Activated CD4-positive, alpha-beta T cell treated with anti-CD3 and anti-CD28 coated beads, Interleukin-2, amount 10 ng/mL, durations not matched to agents 7 days and 5 days (primary cell): Measurements from ENCODE around the gene HMCES. TPM values are rescaled to one million over a fixed set of nuclear protein-coding genes. Genes with fewer than 3 reads are reported as not detected.
A peak's percentile ranks its signal among the peaks of the same experiment; 100 is the strongest.

ENCODE experiments used
- CTCF ChIA-PET: fragments of 350-600 bp; sonication (Branson Sonifier 250); formaldehyde crosslinking; loops from one replicate; lab custom pipeline; 2021; ENCODE audit warnings: antibody characterized with exemption; lab: Charles Lee
- POLR2A ChIA-PET: fragments of 350-600 bp; sonication (Branson Sonifier 250); formaldehyde crosslinking; loops from one replicate; lab custom pipeline; 2021; ENCODE audit warnings: antibody characterized with exemption; lab: Charles Lee
- DNase-seq: peaks from one replicate; pipeline ENCODE4 v3.0.0-alpha.2; 2020
- H3K27ac Mint-ChIP-seq: one replicate; pipeline ENCODE4 v1.8.0; 2021; ENCODE audit warnings: mild to moderate bottlenecking, moderate library complexity, mixed read lengths
- H3K27me3 Mint-ChIP-seq: one replicate; pipeline ENCODE4 v1.8.0; 2021; ENCODE audit warnings: mixed read lengths
- H3K36me3 Mint-ChIP-seq: one replicate; pipeline ENCODE4 v1.8.0; 2021; ENCODE audit warnings: low read depth, mixed read lengths
- H3K4me1 Mint-ChIP-seq: one replicate; pipeline ENCODE4 v1.8.0; 2021; ENCODE audit warnings: mixed read lengths
- H3K4me3 Mint-ChIP-seq: one replicate; pipeline ENCODE4 v1.8.0; 2021; ENCODE audit warnings: mild to moderate bottlenecking, moderate library complexity, mixed read lengths
- H3K9me3 Mint-ChIP-seq: one replicate; pipeline ENCODE4 v1.8.0; 2021; ENCODE audit warnings: mixed read lengths
- total RNA-seq, 2 experiments: library from RNA; stranded (reverse); gene quantifications; one replicate each; pipeline ENCODE4 v1.2.3, GENCODE V29; 2021

HMCES gene
- total RNA-seq, 2 experiments from 2014 or later: 45.5 to 51.2 TPM

DNA sequence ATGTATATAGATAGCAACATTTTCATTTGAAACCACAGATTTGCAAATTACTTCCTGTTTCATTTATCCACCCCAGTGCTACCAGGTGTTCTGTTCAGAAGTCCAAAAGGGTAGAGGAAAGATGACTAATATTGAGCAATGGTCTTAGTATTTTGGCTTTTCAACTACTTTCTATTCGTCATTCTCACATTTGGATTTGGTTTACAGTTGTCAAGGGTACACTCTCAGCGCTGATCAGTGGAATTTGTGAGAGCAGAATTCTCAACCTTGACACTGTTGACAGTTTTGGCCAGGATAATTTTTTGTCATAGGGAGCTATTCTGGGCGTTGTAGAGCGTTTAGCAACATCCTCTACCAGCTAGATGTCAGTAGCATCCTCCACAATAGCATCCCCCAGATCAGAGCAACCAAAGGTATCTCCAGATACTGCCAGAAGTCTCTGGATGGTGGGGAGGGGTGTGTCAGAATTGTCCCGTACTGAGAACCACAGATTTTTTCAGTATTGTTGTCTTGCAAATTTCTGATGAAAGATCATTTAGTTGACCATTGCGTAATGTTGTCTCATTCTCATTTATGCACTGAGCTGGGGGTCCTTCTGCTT lies 4.2 kb downstream of the HMCES start:
- DNase-seq: peak; percentile 13
- ChIA-PET CTCF (interaction anchor here (0.6 to 1.4 kb wide), 5 partner anchors 19 to 635 kb away, joined by 3 to 4 read pairs (median 3); a partner anchor contains a TSS), POLR2A (no interaction called here)
- Mint-ChIP-seq H3K36me3 (peaks cover 32% of the 10 kb centered on the region), H3K4me1 (peaks cover 41% of the 10 kb centered on the region), H3K9me3 (no peaks in the 10 kb centered on the region), H3K27ac (peak overlapping the region; percentile 74), H3K4me3 (no peak overlapping the region), H3K27me3 (no peaks in the 10 kb centered on the region)

DNA sequence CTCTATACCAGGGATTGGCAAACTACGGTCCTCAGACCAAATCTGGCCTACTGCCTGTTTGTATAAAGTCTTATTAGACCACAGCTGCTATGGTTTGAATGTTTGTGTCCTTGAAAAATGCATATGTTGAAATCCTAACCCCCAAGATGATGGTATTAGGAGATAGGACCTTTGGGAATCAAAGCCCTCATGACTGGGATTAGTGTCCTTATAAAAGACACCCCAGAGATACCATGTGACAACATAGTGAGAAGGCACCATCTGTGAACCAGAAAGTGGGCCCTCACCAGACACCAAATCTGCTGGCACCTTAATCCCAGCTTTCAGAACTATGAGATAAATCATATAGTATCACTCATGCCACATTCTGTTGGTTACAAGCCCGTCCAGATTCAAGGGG lies 7.4 kb downstream of the HMCES start:
- H3K4me1 Mint-ChIP-seq: peaks cover 22% of the 10 kb centered on the region
- H3K36me3 Mint-ChIP-seq: peaks cover 29% of the 10 kb centered on the region
- no peak overlapping the region for H3K4me3 Mint-ChIP-seq
- CTCF ChIA-PET: no interaction called here
- H3K27me3 Mint-ChIP-seq: no peaks in the 10 kb centered on the region
- H3K9me3 Mint-ChIP-seq: no peaks in the 10 kb centered on the region
- POLR2A ChIA-PET: no interaction called here
- no peak overlapping the region for H3K27ac Mint-ChIP-seq
- DNase-seq: no peak

DNA sequence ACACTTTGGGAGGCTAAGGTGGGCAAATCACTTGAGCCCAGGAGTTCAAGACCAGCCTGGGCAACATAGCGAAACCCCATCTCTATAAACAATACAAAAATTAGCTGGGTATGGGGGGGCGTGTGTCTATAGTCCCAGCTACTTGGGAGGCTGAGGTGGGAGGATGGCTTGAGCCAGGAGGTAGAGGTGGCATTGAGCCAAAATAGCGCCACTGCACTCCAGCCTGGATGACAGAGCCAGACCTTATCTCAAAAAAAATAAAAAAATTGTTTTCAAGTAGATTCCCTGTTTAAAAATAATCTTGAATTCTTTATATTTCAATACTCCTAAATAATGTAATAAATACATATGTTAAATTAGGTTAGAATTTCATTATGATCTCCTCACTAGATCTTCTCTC lies 9.8 kb downstream of the HMCES start:
- no peak for DNase-seq
- no peaks in the 10 kb centered on the region for H3K27me3 Mint-ChIP-seq
- H3K4me1 Mint-ChIP-seq: peaks cover 10% of the 10 kb centered on the region
- POLR2A ChIA-PET: no interaction called here
- CTCF ChIA-PET: interaction anchor here (0.6 to 1.4 kb wide), 3 partner anchors 9 to 55 kb away, joined by 3 to 4 read pairs (median 3); a partner anchor contains a TSS
- no peaks in the 10 kb centered on the region for H3K9me3 Mint-ChIP-seq
- no peak overlapping the region for H3K4me3 Mint-ChIP-seq
- no peak overlapping the region for H3K27ac Mint-ChIP-seq
- peaks cover 32% of the 10 kb centered on the region for H3K36me3 Mint-ChIP-seq

DNA sequence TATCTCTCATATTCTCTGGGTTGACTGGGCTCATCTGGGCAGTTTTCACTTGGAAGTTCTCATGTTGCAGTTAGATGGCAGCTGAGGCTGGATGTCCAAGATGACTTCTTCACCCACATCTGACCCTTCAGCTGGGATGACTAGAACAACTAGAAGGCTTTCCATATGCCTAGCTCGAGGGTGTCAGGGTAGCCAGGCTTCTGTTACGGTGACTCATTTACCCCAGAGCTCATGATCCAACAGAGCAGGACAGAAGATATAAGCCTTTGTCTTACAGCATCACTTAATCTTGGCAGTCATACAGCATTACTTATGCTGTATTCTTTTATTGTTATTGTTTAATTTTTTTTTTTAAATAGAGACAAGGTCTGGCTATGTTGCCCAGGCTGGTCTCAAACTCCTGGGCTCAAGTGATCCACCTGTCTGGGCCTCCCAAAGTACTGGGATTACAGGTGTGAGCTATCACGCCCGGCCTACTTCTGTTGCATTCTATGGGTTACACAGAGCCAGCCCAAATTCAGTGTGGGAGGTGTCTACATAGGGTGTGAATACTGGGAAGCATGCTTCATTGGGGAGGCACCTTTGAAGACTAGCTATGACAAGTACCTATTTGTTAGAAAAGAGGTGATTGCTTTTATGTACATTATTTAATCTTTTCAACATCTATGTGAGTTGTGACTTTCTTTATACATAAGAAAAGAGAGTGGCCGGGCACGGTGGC lies 10.7 kb downstream of the HMCES start:
- Mint-ChIP-seq H3K27ac (no peak overlapping the region), H3K36me3 (peaks cover 33% of the 10 kb centered on the region), H3K4me3 (no peak overlapping the region), H3K4me1 (peaks cover 5% of the 10 kb centered on the region), H3K9me3 (no peaks in the 10 kb centered on the region), H3K27me3 (no peaks in the 10 kb centered on the region)
- DNase-seq: no peak
- CTCF ChIA-PET: interaction anchor here (1.1 to 1.4 kb wide), 2 partner anchors 10 to 27 kb away, joined by 3 to 4 read pairs; a partner anchor contains a TSS
- POLR2A ChIA-PET: no interaction called here

DNA sequence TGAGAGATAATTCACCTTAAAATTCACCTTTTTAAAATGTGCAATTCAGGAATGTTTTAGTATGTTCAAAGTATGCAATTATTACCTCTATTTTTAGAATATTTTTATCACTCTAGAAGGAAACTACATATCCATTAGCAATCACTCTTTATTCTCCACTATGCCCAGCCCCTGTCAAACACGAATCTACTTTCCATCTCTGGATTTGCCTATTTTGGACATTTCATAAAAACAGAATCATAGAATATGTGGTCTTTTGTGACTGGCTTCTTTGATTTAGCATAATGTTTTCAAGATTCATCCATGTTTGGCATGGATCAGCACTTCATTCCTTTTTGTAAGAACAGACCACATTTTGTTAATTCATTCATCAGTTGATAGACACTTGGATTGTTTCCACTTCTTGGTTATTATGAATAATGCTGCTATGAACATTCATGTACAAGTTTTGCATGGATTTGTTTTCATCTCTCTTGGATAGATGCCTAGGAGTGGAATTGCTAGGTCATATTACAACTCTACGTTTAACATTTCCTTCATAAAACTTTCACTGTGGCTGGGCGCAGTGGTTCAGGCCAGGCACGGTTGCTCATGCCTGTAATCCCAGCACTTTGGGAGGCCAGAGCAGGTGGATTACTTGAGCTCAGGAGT lies 12.7 kb downstream of the HMCES start:
- ChIA-PET CTCF (interaction anchor here (1.5 kb wide), 1 partner anchor 25 kb away, joined by 4 read pairs; a partner anchor contains a TSS), POLR2A (interaction anchor here (0.6 kb wide), 1 partner anchor 67 kb away, joined by 5 read pairs; no protein-coding TSS in a partner anchor)
- no peak for DNase-seq
- H3K27ac Mint-ChIP-seq: no peak overlapping the region
- no peak overlapping the region for H3K4me3 Mint-ChIP-seq
- H3K36me3 Mint-ChIP-seq: peaks cover 35% of the 10 kb centered on the region
- H3K9me3 Mint-ChIP-seq: no peaks in the 10 kb centered on the region
- H3K27me3 Mint-ChIP-seq: no peaks in the 10 kb centered on the region
- peaks cover 5% of the 10 kb centered on the region for H3K4me1 Mint-ChIP-seq

DNA sequence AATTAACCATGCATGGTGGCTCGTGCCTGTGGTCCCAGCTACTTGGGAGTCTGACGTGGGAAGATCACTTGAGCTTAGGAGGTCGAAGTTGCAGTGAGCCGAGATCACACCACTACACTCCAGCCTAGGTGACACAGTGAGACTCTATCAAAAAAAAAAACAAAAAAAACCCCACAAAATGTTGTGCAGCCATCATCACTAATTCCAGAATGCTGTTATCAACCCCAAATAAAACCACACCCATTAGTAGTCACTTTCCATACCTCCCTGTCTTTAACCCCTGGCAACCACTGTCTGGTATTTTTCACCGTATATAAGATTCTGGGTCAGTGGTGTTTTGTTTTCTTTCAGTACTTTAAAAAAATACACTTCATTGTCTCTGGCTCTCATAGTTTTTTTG lies 16.6 kb downstream of the HMCES start:
- H3K27me3 Mint-ChIP-seq: no peaks in the 10 kb centered on the region
- H3K27ac Mint-ChIP-seq: no peak overlapping the region
- no peak for DNase-seq
- no peaks in the 10 kb centered on the region for H3K9me3 Mint-ChIP-seq
- H3K36me3 Mint-ChIP-seq: peaks cover 44% of the 10 kb centered on the region
- CTCF ChIA-PET: interaction anchor here (0.7 to 1.2 kb wide), 4 partner anchors 19 to 615 kb away, joined by 3 to 4 read pairs (median 3); no protein-coding TSS in a partner anchor
- peaks cover 5% of the 10 kb centered on the region for H3K4me1 Mint-ChIP-seq
- H3K4me3 Mint-ChIP-seq: no peak overlapping the region
- POLR2A ChIA-PET: no interaction called here

DNA sequence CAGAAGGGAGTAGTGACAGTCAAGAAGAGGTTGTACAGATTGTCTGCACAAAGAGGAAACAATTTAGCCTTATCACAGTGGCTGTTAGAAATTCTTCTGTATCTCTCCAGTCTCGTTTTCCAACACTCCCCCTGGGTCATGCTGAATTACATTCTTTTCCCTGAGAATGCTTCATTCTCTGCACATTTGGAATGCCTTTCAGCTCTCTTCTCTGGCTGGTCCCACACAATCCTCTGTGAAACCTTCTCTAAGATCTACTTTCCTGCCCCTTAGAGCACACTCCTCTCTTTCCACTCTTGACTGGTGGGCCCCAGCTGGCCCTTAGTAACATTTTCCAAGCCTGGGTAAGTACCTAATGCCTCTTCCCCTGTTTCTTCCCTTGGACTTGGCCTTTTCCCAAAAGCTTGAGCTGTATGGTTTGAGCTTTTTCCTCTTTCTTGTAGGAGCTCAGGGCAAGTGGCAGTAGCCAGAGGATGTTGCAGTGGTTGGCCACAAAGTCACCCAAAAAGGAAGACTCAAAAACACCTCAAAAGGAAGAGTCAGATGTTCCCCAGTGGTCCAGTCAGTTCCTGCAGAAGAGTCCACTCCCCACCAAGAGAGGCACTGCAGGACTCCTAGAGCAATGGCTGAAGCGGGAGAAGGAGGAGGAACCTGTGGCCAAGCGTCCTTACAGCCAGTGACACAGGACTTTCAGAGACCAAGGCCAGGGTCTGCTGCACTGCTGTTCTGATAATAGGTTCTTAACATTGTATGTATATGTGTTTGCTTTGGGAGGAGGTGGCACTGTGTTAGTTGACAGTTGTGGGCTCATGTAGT lies 25.7 kb downstream of the HMCES start:
- CTCF ChIA-PET: interaction anchor here (0.9 to 1.3 kb wide), 3 partner anchors 8 to 21 kb away, joined by 3 read pairs; a partner anchor contains a TSS
- POLR2A ChIA-PET: no interaction called here
- Mint-ChIP-seq H3K27me3 (no peaks in the 10 kb centered on the region), H3K27ac (peak overlapping the region; percentile 3), H3K4me1 (peaks cover 35% of the 10 kb centered on the region), H3K9me3 (no peaks in the 10 kb centered on the region), H3K36me3 (peaks cover 54% of the 10 kb centered on the region), H3K4me3 (no peak overlapping the region)
- DNase-seq: no peak

DNA sequence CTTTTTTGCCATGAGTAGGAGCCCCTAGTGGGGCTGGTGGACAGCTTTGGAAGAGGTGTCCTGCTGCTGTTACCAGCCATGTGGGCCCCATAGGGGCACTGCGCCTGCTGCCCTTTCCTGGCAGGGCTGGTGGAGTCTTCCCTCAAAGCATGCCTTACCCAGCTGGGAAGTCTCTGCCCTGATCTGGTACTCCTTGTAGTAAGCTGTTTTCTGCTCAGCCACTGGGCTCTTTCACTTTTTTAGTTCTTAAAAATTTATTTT lies 26.2 kb downstream of the HMCES start:
- POLR2A ChIA-PET: no interaction called here
- Mint-ChIP-seq H3K27me3 (no peaks in the 10 kb centered on the region), H3K27ac (no peak overlapping the region), H3K36me3 (peaks cover 50% of the 10 kb centered on the region), H3K9me3 (no peaks in the 10 kb centered on the region), H3K4me3 (no peak overlapping the region), H3K4me1 (peaks cover 35% of the 10 kb centered on the region)
- DNase-seq: no peak
- CTCF ChIA-PET: interaction anchor here (1.2 to 1.3 kb wide), 3 partner anchors 9 to 22 kb away, joined by 3 to 6 read pairs (median 3); a partner anchor contains a TSS

DNA sequence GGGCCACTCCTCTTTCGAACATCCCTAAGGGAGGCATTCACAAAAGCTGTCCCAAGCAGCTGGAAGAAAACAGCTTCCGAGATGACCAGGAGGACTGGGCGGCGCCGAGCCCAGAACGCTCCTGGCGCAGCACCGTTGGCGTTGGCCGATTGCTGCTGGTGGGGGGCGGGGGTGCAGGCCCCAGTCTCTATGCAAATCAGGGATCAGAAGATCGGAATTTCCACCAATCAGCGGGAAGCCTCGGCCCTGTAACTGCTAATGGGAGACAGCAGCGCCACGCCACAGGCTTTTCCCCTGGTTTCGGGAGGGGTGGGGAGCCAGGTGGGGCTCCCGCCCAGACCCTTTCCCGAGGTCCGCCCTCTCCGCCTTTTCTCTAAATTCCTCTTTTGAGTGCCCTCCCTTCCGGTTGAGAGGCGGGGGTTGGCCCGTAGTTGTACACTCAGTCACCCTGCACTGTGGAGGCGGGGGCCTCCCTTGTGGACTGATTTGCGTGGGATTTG lies 27.0 kb downstream of the HMCES start:
- H3K4me1 Mint-ChIP-seq: peaks cover 35% of the 10 kb centered on the region
- no peaks in the 10 kb centered on the region for H3K9me3 Mint-ChIP-seq
- no peak for DNase-seq
- H3K27ac Mint-ChIP-seq: no peak overlapping the region
- no peak overlapping the region for H3K4me3 Mint-ChIP-seq
- POLR2A ChIA-PET: no interaction called here
- peaks cover 52% of the 10 kb centered on the region for H3K36me3 Mint-ChIP-seq
- H3K27me3 Mint-ChIP-seq: no peaks in the 10 kb centered on the region
- CTCF ChIA-PET: interaction anchor here (1.2 kb wide), 2 partner anchors 11 to 23 kb away, joined by 3 to 6 read pairs; a partner anchor contains a TSS

DNA sequence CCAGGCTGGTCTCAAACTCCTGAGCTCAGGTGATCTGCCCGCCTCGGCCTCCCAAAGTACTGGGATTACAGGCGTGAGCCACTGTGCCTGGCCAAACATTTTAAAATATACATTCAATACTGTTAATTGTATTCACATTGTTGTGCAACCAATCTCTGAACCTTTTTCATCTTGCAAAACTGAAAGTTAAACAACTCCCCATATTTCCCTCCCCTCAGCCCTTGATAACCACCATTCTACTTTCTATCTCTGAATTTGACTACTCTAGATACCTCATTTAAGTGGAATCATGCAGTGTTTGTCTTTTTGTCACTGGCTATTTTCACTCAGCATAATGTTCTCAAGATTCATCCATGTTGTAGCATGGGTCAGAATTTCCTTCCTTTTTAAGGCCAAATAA lies 30.0 kb downstream of the HMCES start:
- H3K9me3 Mint-ChIP-seq: no peaks in the 10 kb centered on the region
- peak overlapping the region; percentile 43 for H3K27ac Mint-ChIP-seq
- no peak overlapping the region for H3K4me3 Mint-ChIP-seq
- ChIA-PET POLR2A (no interaction called here), CTCF (interaction anchor here (0.9 to 1.5 kb wide), 2 partner anchors 7 to 91 kb away, joined by 3 read pairs; a partner anchor contains a TSS)
- peaks cover 33% of the 10 kb centered on the region for H3K36me3 Mint-ChIP-seq
- DNase-seq: no peak
- H3K27me3 Mint-ChIP-seq: no peaks in the 10 kb centered on the region
- H3K4me1 Mint-ChIP-seq: peaks cover 54% of the 10 kb centered on the region

DNA sequence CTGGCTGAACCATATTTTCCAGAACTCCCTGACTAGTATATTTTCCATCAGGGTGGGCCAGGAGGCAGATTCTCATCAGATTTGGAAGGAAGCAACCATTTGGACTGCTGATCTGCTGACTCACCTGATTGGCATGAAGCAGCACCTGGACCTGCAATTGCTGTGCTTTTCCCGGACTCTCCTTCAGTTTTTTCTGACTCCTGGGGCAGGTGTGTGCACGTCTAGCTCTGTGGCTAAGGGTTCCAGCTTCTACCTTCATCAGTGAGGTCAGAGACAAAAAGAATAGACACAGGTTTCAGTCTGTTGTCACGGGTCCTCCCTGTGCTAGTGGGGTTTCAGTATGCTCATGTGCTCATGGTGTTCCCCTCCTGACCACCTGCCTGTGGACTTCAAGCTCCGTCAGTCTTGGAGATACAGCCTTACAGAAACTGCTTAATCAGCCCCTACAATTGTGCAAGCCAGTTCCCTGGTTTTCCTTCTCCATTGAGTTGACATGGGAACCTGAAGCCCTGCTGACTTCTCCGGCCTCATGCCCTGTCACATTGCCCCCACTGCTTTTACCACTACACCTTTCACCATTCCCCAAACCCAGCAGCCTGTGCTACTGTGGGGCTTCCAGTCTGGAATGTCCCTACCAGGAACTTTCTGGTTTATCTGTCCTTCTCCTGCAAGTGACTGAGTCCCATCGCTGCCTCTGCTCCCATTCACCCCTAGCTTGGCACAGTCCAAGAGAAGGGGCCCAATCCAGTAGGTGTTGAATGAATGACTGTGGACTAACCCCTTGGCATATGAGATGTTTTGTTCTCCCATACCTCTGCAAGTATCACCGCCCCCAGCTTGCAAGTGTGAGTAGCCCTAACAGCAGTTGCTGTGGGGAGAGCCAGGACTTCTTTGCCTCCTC lies 31.7 kb downstream of the HMCES start:
- H3K4me1 Mint-ChIP-seq: peaks cover 49% of the 10 kb centered on the region
- no peak overlapping the region for H3K27ac Mint-ChIP-seq
- H3K9me3 Mint-ChIP-seq: no peaks in the 10 kb centered on the region
- POLR2A ChIA-PET: no interaction called here
- no peaks in the 10 kb centered on the region for H3K27me3 Mint-ChIP-seq
- no peak for DNase-seq
- H3K36me3 Mint-ChIP-seq: peaks cover 28% of the 10 kb centered on the region
- CTCF ChIA-PET: interaction anchor here (1.1 to 2.8 kb wide), 5 partner anchors 8 to 96 kb away, joined by 3 to 11 read pairs (median 3); no protein-coding TSS in a partner anchor
- no peak overlapping the region for H3K4me3 Mint-ChIP-seq
